GM12891 (cell line): Measurements from ENCODE around the gene OSMR.

Experiments used
- POLR2A ChIP-seq: IDR thresholded peaks from 2 replicates; pipeline ENCODE4 v1.6.1; 2011; ENCODE audit warnings: low read depth, low read length, control low read depth
- POLR2AphosphoS5 ChIP-seq: IDR thresholded peaks from 2 replicates; pipeline ENCODE4 v1.6.1; 2011; ENCODE audit warnings: low read depth, low read length, control low read depth
- TAF1 ChIP-seq: IDR thresholded peaks from 2 replicates; pipeline ENCODE4 v1.6.1; 2011; ENCODE audit warnings: low read depth, low read length, control low read depth

GRCh38 chr5:38913714-38914113 is 67.9 kb downstream of the OSMR start:
- no peak for TF ChIP-seq TAF1
- no peak for TF ChIP-seq POLR2A
- no peak for TF ChIP-seq POLR2AphosphoS5
